HG03097 (cell line): Measurements from ENCODE around the gene BORCS5.
A peak's percentile ranks its signal among the peaks of the same experiment; 100 is the strongest.
"Not testable (repeated sequence)": the region's sequence is repeated elsewhere in the genome, so short reads cannot be mapped to it uniquely, and the experiment has no call there.

Experiments
- ATAC-seq: cut with Tn5 transposase; IDR thresholded peaks from one replicate; pipeline ENCODE4 v1.9.1; 2021; ENCODE audit not compliant: unreplicated experiment, low FRiP score

Gene BORCS5

GRCh38 chr12:12480074-12480473, 123.2 kb downstream of the BORCS5 start:
- ATAC-seq: no peak

- no peak for ATAC-seq
Observed at GRCh38 chr12:12481631-12482030, 124.8 kb downstream of the BORCS5 start.

GRCh38 chr12:12482150-12482761, 125.4 kb downstream of the BORCS5 start:
- no peak for ATAC-seq

GRCh38 chr12:12482959-12483358, 126.1 kb downstream of the BORCS5 start:
- no peak for ATAC-seq

- no peak for ATAC-seq
Observed at GRCh38 chr12:12483438-12483837, 126.6 kb downstream of the BORCS5 start.

- peak; percentile 72 for ATAC-seq
Observed at GRCh38 chr12:12486661-12487240, 129.9 kb downstream of the BORCS5 start.

GRCh38 chr12:12487490-12487889, 130.6 kb downstream of the BORCS5 start:
- no peak for ATAC-seq

- ATAC-seq: no peak
Observed at GRCh38 chr12:12488296-12488695, 131.4 kb downstream of the BORCS5 start.

- no peak for ATAC-seq
Observed at GRCh38 chr12:12488823-12489550, 132.1 kb downstream of the BORCS5 start.

GRCh38 chr12:12491606-12492005, 134.7 kb downstream of the BORCS5 start:
- no peak for ATAC-seq

- no peak for ATAC-seq
Observed at GRCh38 chr12:12492547-12492946, 135.7 kb downstream of the BORCS5 start.

GRCh38 chr12:12495536-12495935, 138.7 kb downstream of the BORCS5 start:
- ATAC-seq: no peak

GRCh38 chr12:12498210-12498609, 141.3 kb downstream of the BORCS5 start:
- no peak for ATAC-seq

- ATAC-seq: no peak
Observed at GRCh38 chr12:12499909-12500604, 143.2 kb downstream of the BORCS5 start.

- ATAC-seq: no peak
Observed at GRCh38 chr12:12501121-12501520, 144.2 kb downstream of the BORCS5 start.

GRCh38 chr12:12502130-12502814, 145.4 kb downstream of the BORCS5 start:
- not testable (repeated sequence) for ATAC-seq

- no peak for ATAC-seq
Observed at GRCh38 chr12:12502815-12503151, 145.9 kb downstream of the BORCS5 start.

GRCh38 chr12:12503384-12504078, 146.7 kb downstream of the BORCS5 start:
- no peak for ATAC-seq

- peak; percentile 55 for ATAC-seq
Observed at GRCh38 chr12:12505544-12506495, 148.9 kb downstream of the BORCS5 start.
